ENCODE results near the gene TRIM46.

The TRIM46 gene, protein sequence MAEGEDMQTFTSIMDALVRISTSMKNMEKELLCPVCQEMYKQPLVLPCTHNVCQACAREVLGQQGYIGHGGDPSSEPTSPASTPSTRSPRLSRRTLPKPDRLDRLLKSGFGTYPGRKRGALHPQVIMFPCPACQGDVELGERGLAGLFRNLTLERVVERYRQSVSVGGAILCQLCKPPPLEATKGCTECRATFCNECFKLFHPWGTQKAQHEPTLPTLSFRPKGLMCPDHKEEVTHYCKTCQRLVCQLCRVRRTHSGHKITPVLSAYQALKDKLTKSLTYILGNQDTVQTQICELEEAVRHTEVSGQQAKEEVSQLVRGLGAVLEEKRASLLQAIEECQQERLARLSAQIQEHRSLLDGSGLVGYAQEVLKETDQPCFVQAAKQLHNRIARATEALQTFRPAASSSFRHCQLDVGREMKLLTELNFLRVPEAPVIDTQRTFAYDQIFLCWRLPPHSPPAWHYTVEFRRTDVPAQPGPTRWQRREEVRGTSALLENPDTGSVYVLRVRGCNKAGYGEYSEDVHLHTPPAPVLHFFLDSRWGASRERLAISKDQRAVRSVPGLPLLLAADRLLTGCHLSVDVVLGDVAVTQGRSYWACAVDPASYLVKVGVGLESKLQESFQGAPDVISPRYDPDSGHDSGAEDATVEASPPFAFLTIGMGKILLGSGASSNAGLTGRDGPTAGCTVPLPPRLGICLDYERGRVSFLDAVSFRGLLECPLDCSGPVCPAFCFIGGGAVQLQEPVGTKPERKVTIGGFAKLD

DNA sequence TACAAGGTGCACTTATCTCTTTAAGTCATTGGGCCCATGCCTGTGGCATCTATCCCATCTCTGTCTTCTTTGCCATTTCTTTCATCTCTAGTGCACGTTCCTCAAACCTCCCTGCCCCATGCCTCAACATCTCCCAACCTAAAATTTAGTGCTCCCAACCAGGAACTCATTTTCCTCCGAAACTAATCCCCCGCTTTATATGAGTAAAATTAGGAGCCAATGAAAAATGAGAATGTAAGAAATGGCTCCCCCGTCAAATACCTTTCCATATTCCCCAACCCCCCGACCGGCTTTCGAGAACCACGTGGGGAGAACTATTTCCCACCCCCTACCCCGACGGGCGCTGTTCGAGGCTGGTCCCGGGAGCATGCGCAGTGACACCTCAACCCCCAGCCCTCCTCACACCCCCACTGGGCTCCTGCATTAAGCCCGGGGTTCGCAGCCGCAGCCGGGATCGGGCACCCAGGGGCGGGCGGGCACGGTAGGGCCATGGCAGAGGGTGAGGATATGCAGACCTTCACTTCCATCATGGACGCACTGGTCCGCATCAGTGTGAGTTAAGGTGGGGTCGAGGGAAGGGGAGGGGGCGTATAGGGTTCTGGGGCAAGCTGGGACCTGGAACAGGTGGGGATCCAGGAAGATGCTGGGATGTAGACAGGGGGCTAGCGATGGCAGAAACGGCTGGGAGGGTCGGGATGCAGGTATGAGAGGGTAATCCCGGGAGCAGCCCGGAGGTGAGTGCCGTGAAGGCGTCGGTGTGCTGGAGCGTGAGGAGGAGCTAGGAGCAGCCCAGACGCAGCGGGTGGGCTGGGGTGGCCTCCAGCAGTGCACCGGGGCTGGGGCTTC, at the start of gene TRIM46:
TSS of gene TRIM46 (plus strand) at position 372 of the 846 bp plus-strand sequence. CDS start at position 490, 118 bp downstream.
- DNase-seq = peak; percentile 58

DNA sequence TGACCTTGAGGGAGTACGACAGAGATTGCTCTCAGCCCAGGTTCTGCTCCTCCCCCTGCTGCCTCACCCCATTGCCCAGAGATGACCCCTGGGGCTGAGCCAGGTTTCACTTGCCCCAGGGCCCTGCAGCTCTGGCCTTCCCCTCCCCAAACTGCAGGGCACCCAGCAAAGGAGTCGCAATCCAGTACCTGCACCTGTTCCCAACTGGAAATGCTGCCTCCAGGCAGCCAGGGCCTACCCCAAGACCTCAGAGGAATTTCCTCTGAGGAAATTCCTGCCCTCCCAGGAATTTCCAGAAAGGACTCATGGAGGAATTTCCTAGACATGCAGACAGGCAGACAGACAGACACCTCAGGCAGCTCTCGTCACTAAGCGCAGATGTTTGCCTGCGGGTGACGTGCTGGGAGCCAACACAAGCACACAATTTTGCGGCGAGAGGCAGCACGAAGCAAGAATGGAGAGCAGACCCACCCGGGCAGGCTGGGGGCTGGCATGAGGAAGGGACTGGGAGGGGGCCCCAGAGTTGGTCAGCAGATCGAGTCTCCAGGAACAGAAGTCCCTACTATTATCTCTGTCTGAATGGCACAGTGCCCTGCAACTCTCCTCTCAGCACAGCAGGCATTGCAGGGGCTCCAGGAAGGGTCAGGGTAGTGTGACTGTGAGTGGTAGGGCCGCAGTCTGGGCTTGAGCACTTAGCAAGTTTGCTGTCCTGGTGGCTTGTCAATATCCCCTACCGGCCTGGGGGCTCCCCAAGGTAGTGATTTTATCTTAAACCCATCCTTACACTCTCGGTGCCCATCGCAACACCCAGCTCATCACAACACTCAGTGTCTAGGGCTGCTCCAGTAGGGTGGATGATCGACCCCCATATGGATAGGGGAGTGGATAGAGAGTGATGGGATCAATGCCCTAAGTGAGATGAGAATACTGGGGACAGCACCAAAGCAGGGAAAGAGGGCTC, 48.9 kb upstream of the TRIM46 start:
- DNase-seq = no peak

DNA sequence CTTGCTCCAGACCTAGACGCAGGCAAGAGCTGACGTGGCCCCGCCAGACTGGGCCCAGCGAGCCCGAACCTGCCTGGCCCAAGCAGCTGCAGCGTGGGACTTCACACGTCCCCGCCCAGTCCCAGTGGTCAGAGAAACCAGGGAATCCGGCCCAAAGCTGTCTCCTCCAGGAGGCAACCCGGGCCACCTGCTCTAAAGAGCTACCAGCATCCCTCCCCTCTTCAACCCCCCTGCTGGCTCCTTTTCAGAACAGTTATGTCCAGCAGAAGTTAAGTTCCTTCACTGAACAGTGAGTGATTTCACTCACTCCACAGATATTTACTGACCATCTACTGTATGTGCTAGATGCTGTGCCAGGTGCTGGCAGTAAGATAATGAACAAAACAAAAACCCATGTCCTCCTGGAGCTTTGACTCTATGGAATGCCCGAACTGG, 48.1 kb upstream of the TRIM46 start:
- DNase-seq = no peak

DNA sequence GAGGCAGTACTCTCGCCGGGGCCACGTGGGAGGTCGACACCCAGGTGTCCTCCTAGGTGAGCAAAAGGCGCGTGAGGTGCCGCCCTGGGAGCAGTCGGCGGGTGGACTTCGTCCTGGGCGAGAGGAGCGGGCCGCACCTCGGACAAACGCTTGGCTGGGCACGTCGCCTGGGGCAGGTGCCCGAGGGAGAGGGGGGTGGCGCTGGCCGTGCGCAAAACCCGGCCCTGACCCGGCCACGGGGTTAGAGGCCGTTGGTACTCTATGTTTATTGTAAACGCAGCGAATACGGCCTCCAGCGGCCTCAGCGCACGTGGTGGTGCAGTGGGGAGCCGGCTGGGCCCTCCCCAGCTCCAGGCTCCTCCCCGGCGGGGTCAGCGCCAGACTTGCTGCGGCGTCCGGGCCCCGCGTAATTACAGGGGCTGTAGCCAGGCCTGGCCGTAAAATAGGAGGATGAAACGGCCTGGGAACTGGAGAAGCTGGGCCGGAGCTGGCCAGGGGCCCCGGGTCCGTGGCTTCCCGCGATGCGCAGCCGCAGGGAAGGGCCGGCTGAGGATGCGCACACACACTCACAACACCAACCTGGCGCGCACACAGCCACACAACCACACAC, 47.6 kb upstream of the TRIM46 start:
- no peak for DNase-seq

DNA sequence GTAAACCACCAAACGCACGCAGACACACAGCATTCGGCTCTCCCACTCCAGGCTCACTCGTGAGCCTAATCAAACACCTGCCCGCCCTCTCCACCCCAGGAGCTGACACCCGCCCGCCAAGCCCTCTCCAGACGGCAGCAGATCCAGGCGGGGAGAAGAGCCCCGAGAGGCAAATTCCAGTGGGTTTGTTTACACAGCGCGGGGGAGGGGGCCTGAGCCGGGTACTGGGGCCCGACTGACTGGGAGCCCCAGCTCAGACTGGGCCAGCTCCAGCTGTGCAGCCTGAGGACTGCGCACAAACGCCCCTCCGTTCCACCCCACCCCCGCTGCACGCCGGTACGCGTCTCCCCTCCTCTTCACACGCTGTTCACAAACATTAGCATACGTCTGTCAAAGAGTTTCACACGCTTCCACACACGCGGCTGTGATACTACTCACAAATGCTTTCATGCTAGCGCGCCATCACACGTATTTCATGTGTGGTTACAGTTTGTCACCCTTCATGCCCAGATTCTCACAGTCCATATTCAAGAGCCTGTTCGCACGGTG, 47.0 kb upstream of the TRIM46 start:
- peak; percentile 32 for DNase-seq

DNA sequence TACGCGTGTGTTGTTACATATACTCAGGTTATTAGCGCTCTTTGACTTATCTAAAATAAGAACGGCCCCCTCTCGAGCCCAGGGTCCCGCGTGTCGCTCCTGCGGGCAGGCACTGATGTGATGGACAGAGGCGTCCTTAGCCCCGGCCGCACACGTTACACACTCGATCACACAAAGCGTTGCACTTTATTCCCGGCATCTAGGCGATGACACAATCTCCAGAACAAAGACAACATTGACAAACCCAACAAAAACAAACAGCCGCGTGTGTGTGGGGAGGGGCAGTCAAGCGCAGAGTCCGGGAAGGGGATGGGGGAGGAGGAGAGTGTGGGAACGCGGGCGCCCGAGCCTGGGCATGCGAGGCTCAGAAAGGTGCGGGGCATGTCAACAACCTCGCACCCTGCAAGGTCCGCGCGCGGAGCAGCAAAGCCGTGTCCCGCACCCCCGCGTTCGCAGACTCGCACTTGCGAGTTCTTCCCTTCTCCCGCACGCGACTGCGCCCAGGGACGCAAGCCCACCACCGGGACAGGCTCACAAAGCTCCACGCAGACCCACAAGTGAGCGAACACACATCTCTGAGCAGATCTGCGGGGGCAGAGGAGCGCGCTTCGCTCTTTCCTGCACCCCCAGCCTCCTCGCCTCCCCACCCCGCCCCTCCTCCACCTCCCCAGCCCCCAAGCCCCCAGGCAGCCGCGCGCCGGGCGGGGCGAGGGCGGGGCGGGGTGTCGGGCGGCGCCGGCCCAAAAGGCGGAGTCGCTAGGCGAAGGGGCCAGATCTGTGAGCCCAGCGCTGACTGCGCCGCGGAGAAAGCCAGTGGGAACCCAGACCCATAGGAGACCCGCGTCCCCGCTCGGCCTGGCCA, 46.3 kb upstream of the TRIM46 start, which contains the start of gene EFNA1:
TSS of gene EFNA1 (plus strand) at position 772 of the 862 bp plus-strand sequence. CDS start 102 bp downstream, outside the sequence.
- DNase-seq = peak; percentile 35

DNA sequence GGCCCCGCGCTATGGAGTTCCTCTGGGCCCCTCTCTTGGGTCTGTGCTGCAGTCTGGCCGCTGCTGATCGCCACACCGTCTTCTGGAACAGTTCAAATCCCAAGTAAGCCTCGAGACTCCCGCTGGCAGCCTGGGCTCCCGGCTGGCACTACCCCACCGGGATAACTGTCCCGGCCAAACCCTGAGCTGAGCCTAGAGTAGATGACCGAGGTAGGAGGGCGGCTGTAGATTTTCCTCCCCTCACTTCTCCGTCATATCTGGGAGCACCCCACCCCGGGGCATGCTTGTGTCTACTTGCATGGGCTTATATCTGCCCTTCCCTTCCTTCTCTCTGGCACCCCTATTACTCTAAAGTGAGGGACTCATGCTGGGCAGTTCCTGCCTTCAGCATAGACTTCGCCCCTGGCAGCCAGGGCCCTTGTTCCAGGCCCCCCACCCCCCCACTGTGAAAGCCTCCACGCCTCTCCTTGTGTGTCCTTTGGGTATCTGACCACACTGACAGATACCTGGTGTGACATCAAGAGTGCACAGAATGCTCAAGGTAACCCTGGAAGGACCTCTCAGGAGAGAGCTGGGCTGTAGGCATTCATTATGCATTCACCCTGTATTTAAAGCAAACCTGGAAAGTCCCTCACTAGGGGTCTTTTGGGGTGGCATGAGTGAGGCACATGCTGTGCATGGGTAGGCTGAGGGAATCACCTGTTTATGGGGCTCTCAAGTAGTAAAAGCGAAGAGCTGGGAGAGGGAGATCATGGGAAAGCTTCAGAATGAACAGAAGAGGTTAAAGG, 45.5 kb upstream of the TRIM46 start:
- DNase-seq = no peak

DNA sequence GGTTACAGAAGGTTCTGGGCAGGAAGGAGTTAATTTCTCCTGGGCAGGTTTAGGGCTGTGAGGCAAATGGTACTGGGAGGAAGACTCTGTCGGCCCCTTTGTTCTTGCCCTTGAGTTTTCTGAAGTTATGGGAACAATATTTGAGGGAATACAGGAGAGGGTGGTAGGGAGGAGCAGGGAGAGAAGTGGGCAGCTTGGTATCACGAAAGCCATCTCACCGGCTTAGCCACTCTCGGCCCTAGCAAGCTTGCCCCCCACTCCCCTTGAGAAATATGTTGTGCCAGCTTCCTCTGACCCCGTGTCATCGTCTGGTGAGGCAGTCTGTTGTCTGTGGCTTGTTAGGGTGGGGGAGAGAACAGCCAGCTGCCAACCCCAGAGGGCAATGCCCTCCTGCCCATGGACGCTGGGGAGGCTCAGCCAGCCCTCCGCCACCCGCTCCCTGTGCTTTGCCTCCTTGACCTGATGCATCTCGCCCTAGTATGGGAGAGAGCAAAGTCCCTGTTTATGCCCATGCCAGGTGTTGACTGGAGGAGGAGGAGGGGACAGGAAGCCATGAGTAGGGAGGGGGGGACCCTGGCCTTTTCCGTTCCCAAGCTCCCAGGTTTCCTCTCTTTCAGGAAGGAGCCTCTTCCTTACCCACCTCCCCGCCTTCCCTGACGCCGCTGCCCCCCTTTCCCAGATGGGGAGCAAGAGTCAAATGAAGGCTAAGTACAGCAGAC, 44.7 kb upstream of the TRIM46 start:
- DNase-seq = no peak

DNA sequence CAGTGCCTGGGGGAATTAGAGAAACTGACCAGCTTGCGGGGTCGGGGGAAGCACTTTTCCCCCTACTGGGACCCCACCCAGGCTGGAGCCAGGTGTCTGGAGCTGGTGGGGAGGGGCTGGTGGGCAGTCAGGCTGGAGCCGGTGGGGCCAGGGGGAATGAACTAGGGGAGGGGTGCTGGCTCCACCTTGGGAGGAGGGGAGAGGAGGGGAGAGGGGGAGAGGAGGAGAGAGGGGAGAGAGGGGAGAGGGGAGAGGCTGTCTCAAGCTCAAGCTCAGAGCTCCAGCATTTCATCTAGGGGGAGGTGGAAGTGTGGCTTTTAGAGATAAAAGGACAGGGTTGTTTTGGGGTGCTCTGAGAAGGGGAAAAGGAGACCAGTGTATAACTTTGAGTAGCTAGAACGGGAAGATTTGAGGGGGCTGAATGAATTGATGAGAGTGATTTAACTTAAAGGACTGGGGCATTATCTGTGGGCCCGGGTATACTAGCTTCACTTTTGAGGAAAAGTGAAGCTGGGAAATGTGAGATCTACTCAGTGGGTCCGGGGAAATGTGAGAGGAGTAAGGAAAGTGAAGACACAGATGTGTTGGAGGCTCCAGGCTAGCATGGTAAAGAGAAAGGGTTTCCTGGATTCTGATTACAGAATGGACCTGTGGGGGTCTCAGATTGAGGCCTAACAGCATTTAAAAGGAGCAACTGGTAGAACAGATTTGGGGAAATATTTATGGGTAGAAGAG, 43.2 kb upstream of the TRIM46 start:
- DNase-seq = no peak

DNA sequence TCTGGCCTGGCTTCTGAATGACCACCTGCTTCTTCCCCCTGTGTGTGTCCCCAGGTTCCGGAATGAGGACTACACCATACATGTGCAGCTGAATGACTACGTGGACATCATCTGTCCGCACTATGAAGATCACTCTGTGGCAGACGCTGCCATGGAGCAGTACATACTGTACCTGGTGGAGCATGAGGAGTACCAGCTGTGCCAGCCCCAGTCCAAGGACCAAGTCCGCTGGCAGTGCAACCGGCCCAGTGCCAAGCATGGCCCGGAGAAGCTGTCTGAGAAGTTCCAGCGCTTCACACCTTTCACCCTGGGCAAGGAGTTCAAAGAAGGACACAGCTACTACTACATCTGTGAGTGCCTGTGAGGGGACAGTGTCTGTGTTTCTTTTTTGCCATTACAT, 42.4 kb upstream of the TRIM46 start:
- DNase-seq = no peak

DNA sequence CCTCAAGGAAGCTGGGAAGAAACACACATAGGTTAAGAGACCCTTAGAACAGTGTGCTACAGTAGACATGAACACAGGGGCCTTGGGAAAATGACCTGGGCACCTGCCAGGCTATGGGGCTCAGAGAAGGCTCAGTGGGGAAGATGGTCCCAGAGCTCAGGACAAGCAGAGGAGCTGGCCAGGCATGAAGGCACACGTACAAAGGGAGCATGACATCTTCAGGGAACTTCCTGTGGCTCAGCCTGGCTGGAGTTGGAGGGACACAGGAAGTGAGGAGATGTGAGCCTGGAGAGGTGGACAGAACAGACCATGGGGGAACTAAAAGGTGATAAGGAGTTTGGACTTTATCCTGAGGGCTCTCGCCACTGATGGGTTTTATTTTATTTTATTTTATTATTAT, 41.8 kb upstream of the TRIM46 start:
- DNase-seq = no peak

DNA sequence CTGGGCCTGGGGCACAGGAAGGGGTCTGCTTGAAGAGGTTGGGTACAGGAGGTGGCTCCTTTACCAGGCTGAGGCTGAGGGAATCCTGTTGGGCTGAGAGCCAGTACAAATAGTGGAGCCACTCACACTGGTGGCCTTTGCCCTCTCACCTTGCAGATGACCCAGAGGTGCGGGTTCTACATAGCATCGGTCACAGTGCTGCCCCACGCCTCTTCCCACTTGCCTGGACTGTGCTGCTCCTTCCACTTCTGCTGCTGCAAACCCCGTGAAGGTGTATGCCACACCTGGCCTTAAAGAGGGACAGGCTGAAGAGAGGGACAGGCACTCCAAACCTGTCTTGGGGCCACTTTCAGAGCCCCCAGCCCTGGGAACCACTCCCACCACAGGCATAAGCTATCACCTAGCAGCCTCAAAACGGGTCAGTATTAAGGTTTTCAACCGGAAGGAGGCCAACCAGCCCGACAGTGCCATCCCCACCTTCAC, 39.8 kb upstream of the TRIM46 start:
- no peak for DNase-seq

DNA sequence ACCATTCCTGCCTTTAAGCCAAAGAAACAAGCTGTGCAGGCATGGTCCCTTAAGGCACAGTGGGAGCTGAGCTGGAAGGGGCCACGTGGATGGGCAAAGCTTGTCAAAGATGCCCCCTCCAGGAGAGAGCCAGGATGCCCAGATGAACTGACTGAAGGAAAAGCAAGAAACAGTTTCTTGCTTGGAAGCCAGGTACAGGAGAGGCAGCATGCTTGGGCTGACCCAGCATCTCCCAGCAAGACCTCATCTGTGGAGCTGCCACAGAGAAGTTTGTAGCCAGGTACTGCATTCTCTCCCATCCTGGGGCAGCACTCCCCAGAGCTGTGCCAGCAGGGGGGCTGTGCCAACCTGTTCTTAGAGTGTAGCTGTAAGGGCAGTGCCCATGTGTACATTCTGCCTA, 39.3 kb upstream of the TRIM46 start:
- no peak for DNase-seq

DNA sequence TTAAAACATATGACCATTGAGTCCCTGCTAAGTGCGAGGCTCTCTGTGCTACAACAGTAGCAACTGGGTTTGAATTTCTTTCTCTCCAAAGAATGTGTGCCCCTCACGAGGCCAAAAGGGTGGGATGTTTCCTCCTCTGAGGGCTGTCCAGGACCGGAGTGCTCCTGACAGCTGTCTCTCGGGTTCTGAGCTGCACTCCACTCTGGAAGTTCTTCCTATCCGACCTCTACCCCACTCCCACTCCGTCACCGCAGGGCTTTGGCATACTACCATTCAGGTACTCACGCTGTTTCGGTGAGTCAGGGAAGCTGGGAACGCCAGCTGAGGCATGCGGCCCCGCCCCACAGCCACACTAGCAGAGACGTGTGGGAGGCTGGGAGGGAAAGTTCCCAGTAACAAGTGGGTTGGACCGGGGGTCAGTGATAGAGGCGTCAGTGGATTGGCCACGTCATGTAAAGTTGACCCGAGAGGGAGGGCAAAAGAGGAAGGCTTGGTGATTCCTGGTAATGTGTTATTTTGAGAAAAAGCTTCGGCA, 38.7 kb upstream of the TRIM46 start:
- DNase-seq = peak; percentile 34

DNA sequence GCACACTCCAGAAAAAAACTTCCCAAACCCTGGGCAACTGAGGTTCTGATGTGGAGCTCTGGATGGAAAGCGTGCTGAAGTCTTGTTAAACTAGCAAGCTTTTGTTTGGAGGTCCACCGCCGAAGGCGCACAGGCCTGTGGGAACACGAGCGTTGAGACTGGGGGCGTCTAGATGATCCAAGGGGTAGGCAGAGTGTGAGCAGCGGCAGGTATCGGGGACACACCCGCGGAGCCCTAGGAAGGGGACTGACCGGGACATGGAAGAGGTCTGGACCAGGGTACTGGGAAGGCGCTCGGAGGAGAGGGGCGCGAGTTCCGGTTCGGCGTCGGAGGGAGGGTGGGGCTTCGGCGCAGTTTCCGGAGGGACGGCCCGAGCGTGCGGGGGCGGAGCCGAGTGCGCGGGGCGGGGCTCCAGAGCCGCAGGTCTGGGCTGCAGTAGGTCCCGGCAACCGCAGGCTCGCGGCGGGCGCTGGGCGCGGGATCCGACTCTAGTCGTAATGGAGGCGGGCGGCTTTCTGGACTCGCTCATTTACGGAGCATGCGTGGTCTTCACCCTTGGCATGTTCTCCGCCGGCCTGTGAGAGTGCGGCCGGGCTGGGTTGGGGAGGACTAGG, 38.1 kb upstream of the TRIM46 start, which contains the start of gene SLC50A1:
TSS of gene SLC50A1 (plus strand) at position 438 of the 614 bp plus-strand sequence. CDS start at position 498, 60 bp downstream.
- DNase-seq = peak; percentile 91

DNA sequence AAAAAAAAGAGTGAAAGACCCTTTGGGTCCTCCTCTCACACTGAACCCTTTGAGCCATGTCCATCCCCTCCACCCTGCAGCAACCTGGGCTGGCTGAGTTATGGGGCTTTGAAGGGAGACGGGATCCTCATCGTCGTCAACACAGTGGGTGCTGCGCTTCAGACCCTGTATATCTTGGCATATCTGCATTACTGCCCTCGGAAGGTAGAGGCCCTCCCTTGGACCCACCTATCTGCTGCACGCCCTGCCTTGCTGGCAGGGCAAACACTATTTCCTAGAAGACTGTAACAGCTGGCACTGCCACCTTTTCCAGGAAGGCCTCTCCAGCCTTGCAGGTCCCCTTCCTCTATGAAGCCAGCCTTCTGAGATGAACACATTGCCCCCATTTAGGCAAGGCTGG, 36.9 kb upstream of the TRIM46 start:
- no peak for DNase-seq
